Measurements from ENCODE around the gene LHX6.

The LHX6 gene

DNA sequence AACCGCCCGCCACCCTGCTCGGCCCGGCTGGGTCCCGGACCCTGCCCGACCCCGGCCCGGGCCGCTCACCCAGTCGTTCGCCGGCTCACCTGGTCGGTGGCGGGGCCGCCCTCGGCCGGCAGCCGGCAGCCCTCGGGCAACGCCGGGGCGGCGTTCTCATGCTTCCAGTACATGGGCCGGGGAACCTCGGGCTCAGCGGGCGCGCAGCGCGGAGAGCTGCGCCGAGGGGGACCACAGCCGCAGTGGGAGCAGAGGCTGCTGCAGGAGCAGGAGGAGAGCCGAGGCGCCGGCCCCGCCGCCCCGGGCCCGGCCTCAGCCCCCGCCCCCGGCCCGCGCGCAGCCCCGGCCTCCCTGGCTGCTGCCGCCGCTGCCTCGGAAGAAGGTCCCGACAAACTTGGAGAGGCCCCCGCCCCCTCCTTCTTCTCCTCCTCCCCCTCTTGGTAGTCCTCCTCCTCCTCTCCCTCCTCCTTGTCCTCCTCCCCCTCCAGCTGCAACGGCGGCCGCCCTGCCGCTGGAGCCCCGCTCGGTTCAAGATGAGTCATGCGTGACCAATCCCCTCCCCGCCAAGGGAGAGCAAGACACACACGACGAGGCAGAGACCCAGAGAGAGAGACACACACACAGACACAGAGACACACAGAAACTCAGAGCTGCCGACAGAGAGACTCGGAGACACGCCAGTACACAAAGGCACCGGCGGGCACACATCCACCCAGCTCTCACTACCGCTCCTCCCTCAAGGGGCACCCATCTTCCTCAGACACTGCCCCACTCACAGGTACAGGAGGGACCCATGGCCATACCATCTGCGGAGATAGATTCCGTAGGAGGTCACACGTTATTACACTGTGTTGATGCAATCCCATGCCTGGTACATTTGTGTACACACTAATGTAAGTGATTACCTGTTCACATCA lies at the start of gene LHX6:
LHX6 (minus strand) TSS at position 390 of the 917 bp plus-strand sequence; CDS start at position 173, 217 bp downstream.
- no peak for TF ChIP-seq FOXM1 (IDR thresholded peaks at IDR 0.05; ENCODE audit: borderline replicate concordance, low read depth)
- no peak for TF ChIP-seq CREB1 (IDR thresholded peaks at IDR 0.05; ENCODE audit: low read depth)
- no peak for TF ChIP-seq CEBPB (IDR thresholded peaks at IDR 0.05)
- TF ChIP-seq, protein P1, sequence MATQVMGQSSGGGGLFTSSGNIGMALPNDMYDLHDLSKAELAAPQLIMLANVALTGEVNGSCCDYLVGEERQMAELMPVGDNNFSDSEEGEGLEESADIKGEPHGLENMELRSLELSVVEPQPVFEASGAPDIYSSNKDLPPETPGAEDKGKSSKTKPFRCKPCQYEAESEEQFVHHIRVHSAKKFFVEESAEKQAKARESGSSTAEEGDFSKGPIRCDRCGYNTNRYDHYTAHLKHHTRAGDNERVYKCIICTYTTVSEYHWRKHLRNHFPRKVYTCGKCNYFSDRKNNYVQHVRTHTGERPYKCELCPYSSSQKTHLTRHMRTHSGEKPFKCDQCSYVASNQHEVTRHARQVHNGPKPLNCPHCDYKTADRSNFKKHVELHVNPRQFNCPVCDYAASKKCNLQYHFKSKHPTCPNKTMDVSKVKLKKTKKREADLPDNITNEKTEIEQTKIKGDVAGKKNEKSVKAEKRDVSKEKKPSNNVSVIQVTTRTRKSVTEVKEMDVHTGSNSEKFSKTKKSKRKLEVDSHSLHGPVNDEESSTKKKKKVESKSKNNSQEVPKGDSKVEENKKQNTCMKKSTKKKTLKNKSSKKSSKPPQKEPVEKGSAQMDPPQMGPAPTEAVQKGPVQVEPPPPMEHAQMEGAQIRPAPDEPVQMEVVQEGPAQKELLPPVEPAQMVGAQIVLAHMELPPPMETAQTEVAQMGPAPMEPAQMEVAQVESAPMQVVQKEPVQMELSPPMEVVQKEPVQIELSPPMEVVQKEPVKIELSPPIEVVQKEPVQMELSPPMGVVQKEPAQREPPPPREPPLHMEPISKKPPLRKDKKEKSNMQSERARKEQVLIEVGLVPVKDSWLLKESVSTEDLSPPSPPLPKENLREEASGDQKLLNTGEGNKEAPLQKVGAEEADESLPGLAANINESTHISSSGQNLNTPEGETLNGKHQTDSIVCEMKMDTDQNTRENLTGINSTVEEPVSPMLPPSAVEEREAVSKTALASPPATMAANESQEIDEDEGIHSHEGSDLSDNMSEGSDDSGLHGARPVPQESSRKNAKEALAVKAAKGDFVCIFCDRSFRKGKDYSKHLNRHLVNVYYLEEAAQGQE (IDR thresholded peaks at IDR 0.05; ENCODE audit: low read depth): no peak
- no peak for TF ChIP-seq TEAD4 (IDR thresholded peaks at IDR 0.05)
- TF ChIP-seq, protein P2, sequence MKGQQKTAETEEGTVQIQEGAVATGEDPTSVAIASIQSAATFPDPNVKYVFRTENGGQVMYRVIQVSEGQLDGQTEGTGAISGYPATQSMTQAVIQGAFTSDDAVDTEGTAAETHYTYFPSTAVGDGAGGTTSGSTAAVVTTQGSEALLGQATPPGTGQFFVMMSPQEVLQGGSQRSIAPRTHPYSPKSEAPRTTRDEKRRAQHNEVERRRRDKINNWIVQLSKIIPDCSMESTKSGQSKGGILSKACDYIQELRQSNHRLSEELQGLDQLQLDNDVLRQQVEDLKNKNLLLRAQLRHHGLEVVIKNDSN (IDR thresholded peaks at IDR 0.05): no peak
- no peak for TF ChIP-seq TAF1 (IDR thresholded peaks at IDR 0.05; ENCODE audit: low read depth)

DNA sequence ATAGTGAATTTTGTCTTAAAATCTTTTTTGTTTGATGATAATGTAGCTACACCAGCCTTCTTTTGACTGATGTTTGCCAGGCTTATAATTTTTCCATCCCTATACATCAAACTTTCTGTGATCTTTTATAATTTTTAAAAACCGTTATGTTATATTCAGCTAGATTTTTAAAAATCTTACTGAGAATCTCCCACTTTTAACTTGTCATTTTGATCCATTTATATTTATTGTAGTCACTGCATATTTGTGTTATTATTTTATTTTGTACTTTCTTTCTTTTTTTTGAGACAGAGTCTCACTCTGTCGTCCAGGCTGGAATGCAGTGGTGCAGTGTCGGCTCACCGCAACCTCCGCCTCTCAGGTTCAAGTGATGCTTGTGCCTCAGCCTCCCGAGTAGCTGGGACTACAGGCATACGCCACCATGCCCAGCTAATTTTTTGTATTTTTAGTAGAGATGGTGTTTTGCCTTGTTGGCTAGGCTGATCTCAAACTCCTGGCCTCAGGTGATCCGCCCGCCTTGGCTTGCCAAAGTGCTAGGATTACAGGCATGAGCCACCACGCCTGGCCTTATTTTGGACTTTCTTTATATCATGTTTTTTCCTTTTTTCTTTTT lies 48.6 kb upstream of the LHX6 start:
- TF ChIP-seq CEBPB (IDR thresholded peaks at IDR 0.05) (no peak), FOXM1 (IDR thresholded peaks at IDR 0.05; ENCODE audit: borderline replicate concordance, low read depth) (no peak), YY1 (IDR thresholded peaks at IDR 0.05; ENCODE audit: low read depth) (no peak), CREB1 (IDR thresholded peaks at IDR 0.05; ENCODE audit: low read depth) (no peak)

GRCh38 chr9:122276096-122276495 lies 47.3 kb upstream of the LHX6 start:
- TF ChIP-seq TCF12 (IDR thresholded peaks at IDR 0.05; ENCODE audit: low read depth) (no peak), MAX (IDR thresholded peaks at IDR 0.05) (no peak), RAD21 (IDR thresholded peaks at IDR 0.05; ENCODE audit: low read depth) (no peak), ZBTB7A (IDR thresholded peaks at IDR 0.05; ENCODE audit: low read depth) (no peak)

DNA sequence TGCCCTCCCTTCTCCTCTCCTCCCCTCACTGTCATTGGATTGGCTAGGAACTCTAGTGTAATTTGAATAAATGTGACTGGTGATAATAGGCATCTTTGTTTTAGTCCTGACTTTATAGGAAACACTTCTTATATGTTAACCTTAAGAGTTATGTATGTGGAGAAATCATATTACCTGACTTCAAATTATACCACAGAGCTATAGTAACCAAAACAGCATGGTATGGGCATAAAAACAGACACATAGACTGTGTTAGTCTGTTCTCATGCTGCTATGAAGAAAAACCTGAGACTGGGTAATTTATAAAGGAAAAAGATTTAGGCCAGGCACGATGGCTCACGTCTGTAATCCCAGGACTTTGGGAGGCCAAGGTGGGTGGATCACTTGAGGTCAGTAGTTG lies 45.3 kb upstream of the LHX6 start:
- no peak for TF ChIP-seq FOXM1 (IDR thresholded peaks at IDR 0.05; ENCODE audit: borderline replicate concordance, low read depth)
- TF ChIP-seq, protein P1 (IDR thresholded peaks at IDR 0.05; ENCODE audit: low read depth): no peak
- no peak for TF ChIP-seq NFIC (IDR thresholded peaks at IDR 0.05)
- TF ChIP-seq, protein P2 (IDR thresholded peaks at IDR 0.05): no peak
- TF ChIP-seq MAX (IDR thresholded peaks at IDR 0.05): no peak
- TF ChIP-seq TEAD4 (IDR thresholded peaks at IDR 0.05): no peak
- no peak for TF ChIP-seq CEBPB (IDR thresholded peaks at IDR 0.05)
- no peak for TF ChIP-seq TCF12 (IDR thresholded peaks at IDR 0.05; ENCODE audit: low read depth)
- no peak for TF ChIP-seq RAD21 (IDR thresholded peaks at IDR 0.05; ENCODE audit: low read depth)
- TF ChIP-seq TAF1 (IDR thresholded peaks at IDR 0.05; ENCODE audit: low read depth): no peak
- TF ChIP-seq EP300 (IDR thresholded peaks at IDR 0.05; ENCODE audit: borderline replicate concordance): no peak
- no peak for TF ChIP-seq EGR1 (IDR thresholded peaks at IDR 0.05)
- no peak for TF ChIP-seq CREB1 (IDR thresholded peaks at IDR 0.05; ENCODE audit: low read depth)
- TF ChIP-seq ZBTB7A (IDR thresholded peaks at IDR 0.05; ENCODE audit: low read depth): no peak

DNA sequence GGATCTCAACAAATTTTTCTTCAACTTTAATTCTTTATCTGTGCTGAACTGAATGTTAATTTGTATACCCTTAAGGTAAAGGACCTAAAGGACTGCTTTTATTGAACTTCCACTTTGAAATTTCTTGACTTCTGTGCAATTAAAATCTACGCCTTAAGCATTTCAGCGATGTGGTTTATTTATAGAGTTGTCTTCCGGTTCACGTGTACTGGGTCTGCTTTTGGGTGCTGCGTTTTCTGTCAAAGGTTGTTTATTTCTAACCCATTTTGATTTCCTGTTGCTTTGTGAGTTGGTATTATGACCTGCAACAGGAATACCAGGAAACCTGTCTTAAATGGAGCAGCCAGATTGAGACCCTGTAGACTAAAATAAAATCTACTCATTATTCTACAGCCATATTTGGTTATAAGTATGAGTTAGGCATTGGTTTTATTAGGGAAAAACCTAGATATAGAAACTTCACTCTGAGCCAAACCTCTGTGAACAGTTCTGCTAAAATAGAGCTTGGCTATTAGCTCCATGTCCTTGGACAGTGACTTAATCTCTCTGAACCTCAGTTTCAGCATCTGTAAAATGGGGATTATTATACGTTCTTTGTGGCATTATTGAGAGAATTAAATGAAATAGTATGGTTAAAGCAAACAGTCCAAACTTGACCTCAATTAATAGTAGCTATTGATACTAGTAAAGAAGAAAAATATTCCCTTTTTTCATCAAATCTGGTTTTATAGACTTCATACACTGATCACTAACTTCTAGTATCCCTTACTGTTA lies 39.5 kb upstream of the LHX6 start:
- TF ChIP-seq TAF1 (IDR thresholded peaks at IDR 0.05; ENCODE audit: low read depth): no peak
- TF ChIP-seq TCF12 (IDR thresholded peaks at IDR 0.05; ENCODE audit: low read depth): no peak
- TF ChIP-seq EGR1 (IDR thresholded peaks at IDR 0.05): no peak
- TF ChIP-seq, protein P2 (IDR thresholded peaks at IDR 0.05): no peak
- TF ChIP-seq ZBTB7A (IDR thresholded peaks at IDR 0.05; ENCODE audit: low read depth): no peak
- TF ChIP-seq CEBPB (IDR thresholded peaks at IDR 0.05): no peak
- no peak for TF ChIP-seq TEAD4 (IDR thresholded peaks at IDR 0.05)
- TF ChIP-seq, protein P1 (IDR thresholded peaks at IDR 0.05; ENCODE audit: low read depth): no peak
- no peak for TF ChIP-seq MAX (IDR thresholded peaks at IDR 0.05)
- TF ChIP-seq RAD21 (IDR thresholded peaks at IDR 0.05; ENCODE audit: low read depth): no peak
- TF ChIP-seq NFIC (IDR thresholded peaks at IDR 0.05): no peak
- TF ChIP-seq EP300 (IDR thresholded peaks at IDR 0.05; ENCODE audit: borderline replicate concordance): no peak
- TF ChIP-seq FOXM1 (IDR thresholded peaks at IDR 0.05; ENCODE audit: borderline replicate concordance, low read depth): no peak
- TF ChIP-seq CREB1 (IDR thresholded peaks at IDR 0.05; ENCODE audit: low read depth): no peak
- no peak for TF ChIP-seq YY1 (IDR thresholded peaks at IDR 0.05; ENCODE audit: low read depth)

Measured in Ishikawa (cell line).